ENCODE measurements around the gene ADAM19.

The ADAM19 gene

DNA sequence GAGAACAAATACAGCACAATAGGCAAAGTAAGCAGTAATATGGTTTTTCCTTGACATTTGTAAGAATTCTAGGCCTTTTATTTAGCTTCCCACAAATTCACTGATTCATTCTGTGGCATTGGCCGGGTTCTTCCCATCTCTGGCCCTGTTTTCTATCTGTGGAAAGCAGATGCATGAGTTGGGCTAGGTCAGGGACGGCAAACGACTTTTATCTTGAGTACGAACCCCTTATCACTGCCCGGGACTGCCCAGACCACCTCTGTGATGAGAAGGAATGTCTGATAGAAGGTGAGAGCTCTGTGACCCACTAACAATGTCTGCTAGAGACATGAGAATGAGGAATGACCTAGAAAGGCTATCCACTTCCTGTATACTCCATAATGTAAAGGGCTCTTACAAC is 35.4 kb upstream of the ADAM19 start:
- no peaks in the 10 kb centered on the region for H3K36me3 ChIP-seq (ENCODE audit: control insufficient read depth in 1 of 2, insufficient read depth in 2 of 2, low read length in 2 of 2)
- no peak overlapping the region for H3K27ac ChIP-seq (ENCODE audit: low read depth, low read length)
- no peak overlapping the region for H3K4me3 ChIP-seq (ENCODE audit: low read depth in 1 of 2, low read length in 2 of 2)
- H3K9me3 ChIP-seq (ENCODE audit: control insufficient read depth in 1 of 2, low read length in 2 of 2): no peaks in the 10 kb centered on the region
- H3K9ac ChIP-seq (ENCODE audit: low read depth in 1 of 2, low read length in 2 of 2): no peak overlapping the region
- peaks cover 19 to 33% of the 10 kb centered on the region in 2 donors for H3K4me1 ChIP-seq (ENCODE audit: control insufficient read depth in 1 of 2, insufficient read depth in 2 of 2, low read length in 2 of 2)
- no peaks in the 10 kb centered on the region for H3K27me3 ChIP-seq (ENCODE audit: control insufficient read depth in 1 of 2, insufficient read depth in 2 of 2, low read length in 2 of 2)

DNA sequence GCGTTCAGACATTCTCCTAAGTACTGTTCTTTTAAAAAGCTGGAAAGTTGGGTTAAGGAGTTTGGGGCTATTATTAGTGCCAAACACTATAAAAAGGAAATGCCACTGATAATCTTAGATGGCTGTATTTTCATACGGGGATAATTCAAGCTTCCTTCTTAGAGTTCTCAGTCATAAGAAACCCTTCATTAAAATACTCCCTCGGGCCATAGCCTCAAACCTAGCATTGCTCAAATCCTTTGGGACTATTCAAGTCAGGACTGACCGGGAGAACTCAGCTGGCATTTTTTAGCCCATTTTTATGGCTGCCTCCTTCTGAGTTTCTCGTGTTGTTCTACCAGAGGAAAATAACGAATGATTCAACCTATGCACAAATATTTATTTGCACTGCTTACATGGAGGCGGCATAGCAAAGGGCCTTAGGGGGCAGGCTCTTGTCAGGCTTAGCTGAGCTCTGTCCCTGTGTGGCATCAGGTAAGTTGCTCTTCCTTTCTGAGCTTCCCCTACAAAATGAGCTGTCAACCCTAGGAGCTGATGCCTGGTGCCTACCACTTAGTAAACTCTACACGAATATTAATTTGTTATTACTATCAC is 33.5 kb upstream of the ADAM19 start:
- no peaks in the 10 kb centered on the region for H3K9me3 ChIP-seq (ENCODE audit: control insufficient read depth in 1 of 2, low read length in 2 of 2)
- no peaks in the 10 kb centered on the region for H3K36me3 ChIP-seq (ENCODE audit: control insufficient read depth in 1 of 2, insufficient read depth in 2 of 2, low read length in 2 of 2)
- peaks cover 19 to 33% of the 10 kb centered on the region in 2 donors for H3K4me1 ChIP-seq (ENCODE audit: control insufficient read depth in 1 of 2, insufficient read depth in 2 of 2, low read length in 2 of 2)
- H3K27ac ChIP-seq (ENCODE audit: low read depth, low read length): no peak overlapping the region
- no peaks in the 10 kb centered on the region for H3K27me3 ChIP-seq (ENCODE audit: control insufficient read depth in 1 of 2, insufficient read depth in 2 of 2, low read length in 2 of 2)
- H3K4me3 ChIP-seq (ENCODE audit: low read depth in 1 of 2, low read length in 2 of 2): no peak overlapping the region
- no peak overlapping the region for H3K9ac ChIP-seq (ENCODE audit: low read depth in 1 of 2, low read length in 2 of 2)

DNA sequence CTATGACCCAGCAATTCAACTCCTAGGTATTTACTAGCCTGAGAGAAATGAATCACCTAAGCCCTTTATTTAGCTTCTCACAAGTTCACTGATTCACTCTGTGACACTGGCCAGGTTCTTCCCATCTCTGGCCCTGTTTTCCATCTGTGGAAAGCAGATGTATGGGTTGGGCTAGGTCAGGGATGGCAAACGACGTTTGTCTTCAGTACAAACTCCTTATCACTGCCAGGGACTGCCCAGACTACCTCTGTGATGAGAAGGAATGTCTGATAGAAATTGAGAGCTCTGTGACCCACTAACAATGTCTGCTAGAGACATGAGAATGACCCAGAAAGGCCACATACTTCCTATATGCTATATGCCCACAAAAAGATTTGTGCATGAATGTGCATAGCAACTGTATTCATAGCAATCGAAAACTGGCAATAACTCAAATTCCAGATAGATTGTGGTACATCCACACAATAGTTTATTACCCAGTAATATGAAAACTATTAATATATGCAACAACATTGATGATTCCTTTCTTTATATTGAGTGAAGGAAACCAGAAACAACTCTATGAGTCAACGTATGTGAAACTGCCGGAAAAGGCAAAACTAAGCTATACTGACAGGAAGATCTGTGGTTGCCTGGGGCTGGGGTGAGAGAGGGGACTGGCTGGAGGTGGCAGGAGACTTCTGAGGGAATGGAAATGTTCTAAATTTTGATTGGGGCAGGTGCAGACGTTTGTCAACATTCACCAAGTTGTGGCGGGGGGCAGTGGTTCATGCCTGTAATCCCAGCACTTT is 32.0 kb upstream of the ADAM19 start:
- peaks cover 10 to 30% of the 10 kb centered on the region in 2 donors for H3K4me1 ChIP-seq (ENCODE audit: control insufficient read depth in 1 of 2, insufficient read depth in 2 of 2, low read length in 2 of 2)
- H3K9me3 ChIP-seq (ENCODE audit: control insufficient read depth in 1 of 2, low read length in 2 of 2): no peaks in the 10 kb centered on the region
- no peaks in the 10 kb centered on the region for H3K36me3 ChIP-seq (ENCODE audit: control insufficient read depth in 1 of 2, insufficient read depth in 2 of 2, low read length in 2 of 2)
- H3K9ac ChIP-seq (ENCODE audit: low read depth in 1 of 2, low read length in 2 of 2): no peak overlapping the region
- H3K4me3 ChIP-seq (ENCODE audit: low read depth in 1 of 2, low read length in 2 of 2): no peak overlapping the region
- no peaks in the 10 kb centered on the region for H3K27me3 ChIP-seq (ENCODE audit: control insufficient read depth in 1 of 2, insufficient read depth in 2 of 2, low read length in 2 of 2)
- no peak overlapping the region for H3K27ac ChIP-seq (ENCODE audit: low read depth, low read length)

DNA sequence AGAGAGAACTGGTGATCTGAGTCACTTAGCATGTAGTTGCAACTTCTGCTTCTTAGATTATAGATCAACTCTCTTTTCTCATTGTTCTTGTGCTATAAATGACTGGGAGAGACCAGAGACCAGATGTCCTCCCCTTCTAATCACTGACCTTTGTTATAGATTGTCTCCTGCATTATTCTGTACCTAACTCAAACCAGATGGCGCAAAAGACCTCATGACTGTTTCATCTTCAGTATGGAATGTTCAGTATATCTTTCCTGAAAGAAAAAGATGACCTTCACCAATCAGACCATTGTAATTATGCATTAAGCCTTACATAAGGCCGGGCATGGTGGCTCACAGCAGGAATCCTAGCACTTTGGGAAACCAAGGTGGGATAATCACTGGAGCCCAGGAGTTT is 30.5 kb upstream of the ADAM19 start:
- Histone ChIP-seq H3K9me3 (ENCODE audit: control insufficient read depth in 1 of 2, low read length in 2 of 2) (no peaks in the 10 kb centered on the region), H3K36me3 (ENCODE audit: control insufficient read depth in 1 of 2, insufficient read depth in 2 of 2, low read length in 2 of 2) (no peaks in the 10 kb centered on the region), H3K4me3 (ENCODE audit: low read depth in 1 of 2, low read length in 2 of 2) (no peak overlapping the region), H3K27me3 (ENCODE audit: control insufficient read depth in 1 of 2, insufficient read depth in 2 of 2, low read length in 2 of 2) (no peaks in the 10 kb centered on the region), H3K27ac (ENCODE audit: low read depth, low read length) (no peak overlapping the region), H3K4me1 (ENCODE audit: control insufficient read depth in 1 of 2, insufficient read depth in 2 of 2, low read length in 2 of 2) (peaks cover 0 to 17% of the 10 kb centered on the region in 2 donors), H3K9ac (ENCODE audit: low read depth in 1 of 2, low read length in 2 of 2) (no peak overlapping the region)

DNA sequence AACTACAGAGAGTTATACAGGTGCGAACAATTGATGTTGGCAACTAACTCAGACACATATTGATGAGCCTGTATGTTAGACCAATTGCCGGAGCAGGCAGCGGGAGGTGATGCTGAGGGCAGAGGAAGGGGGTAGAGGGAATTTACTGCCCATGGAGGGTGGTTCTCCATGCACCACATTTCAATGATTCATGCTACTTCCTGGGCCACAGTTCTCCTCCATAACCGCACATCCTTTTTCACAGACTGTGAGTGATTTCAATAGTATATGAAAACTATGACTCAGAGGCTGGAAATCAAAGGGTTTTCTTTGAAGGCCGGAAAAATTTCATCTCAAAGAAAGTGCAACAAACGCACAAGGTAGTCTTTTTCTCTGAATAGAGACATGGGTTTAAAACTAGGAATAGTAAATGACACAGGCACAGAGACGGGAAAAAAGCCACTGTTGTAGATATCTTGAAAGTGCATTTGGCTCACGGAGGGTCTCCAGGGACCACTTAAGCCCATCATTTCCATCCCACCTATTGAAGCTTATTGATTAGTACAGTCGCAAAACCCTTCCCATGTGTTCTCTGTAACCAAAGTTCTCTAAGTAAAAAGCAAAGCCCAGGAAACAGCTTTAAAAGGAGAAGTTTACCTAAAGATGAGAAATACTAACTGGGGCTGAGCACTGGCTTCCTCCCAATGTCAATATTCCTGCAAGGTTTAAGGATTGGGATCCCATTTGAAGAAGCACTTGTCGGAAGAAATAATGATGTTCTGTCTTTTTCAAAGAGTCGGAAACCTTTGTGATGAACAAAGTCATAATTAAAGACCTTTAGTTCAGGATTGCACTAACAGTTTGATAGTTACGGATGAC is 28.0 kb upstream of the ADAM19 start:
- Histone ChIP-seq H3K9ac (ENCODE audit: low read depth in 1 of 2, low read length in 2 of 2) (no peak overlapping the region), H3K36me3 (ENCODE audit: control insufficient read depth in 1 of 2, insufficient read depth in 2 of 2, low read length in 2 of 2) (no peaks in the 10 kb centered on the region), H3K9me3 (ENCODE audit: control insufficient read depth in 1 of 2, low read length in 2 of 2) (no peaks in the 10 kb centered on the region), H3K4me1 (ENCODE audit: control insufficient read depth in 1 of 2, insufficient read depth in 2 of 2, low read length in 2 of 2) (peaks cover 0 to 10% of the 10 kb centered on the region in 2 donors), H3K4me3 (ENCODE audit: low read depth in 1 of 2, low read length in 2 of 2) (no peak overlapping the region), H3K27me3 (ENCODE audit: control insufficient read depth in 1 of 2, insufficient read depth in 2 of 2, low read length in 2 of 2) (no peaks in the 10 kb centered on the region), H3K27ac (ENCODE audit: low read depth, low read length) (no peak overlapping the region)

DNA sequence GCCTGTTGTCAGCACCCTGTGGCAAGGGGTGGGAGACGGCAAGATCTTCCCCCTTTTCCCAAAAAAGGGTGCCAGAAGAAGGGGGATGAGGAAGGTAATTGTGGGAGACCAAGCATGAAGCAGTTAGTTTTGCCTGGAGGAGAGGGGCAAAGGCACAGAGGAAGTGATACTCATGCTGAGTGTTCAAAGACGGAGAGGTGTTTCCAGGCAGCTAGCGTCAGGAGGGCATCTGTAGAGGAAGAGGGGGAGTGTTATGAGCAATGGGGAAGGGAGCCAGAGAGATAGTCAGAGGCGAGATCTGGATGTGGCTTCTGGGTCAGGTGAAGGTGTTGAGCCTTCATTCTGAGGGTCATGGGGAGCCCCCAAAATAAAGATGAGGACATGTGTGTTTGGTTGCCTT is 26.9 kb upstream of the ADAM19 start:
- Histone ChIP-seq H3K9me3 (ENCODE audit: control insufficient read depth in 1 of 2, low read length in 2 of 2) (no peaks in the 10 kb centered on the region), H3K4me1 (ENCODE audit: control insufficient read depth in 1 of 2, insufficient read depth in 2 of 2, low read length in 2 of 2) (peaks cover 0 to 7% of the 10 kb centered on the region in 2 donors), H3K27me3 (ENCODE audit: control insufficient read depth in 1 of 2, insufficient read depth in 2 of 2, low read length in 2 of 2) (no peaks in the 10 kb centered on the region), H3K9ac (ENCODE audit: low read depth in 1 of 2, low read length in 2 of 2) (no peak overlapping the region), H3K36me3 (ENCODE audit: control insufficient read depth in 1 of 2, insufficient read depth in 2 of 2, low read length in 2 of 2) (no peaks in the 10 kb centered on the region), H3K27ac (ENCODE audit: low read depth, low read length) (no peak overlapping the region), H3K4me3 (ENCODE audit: low read depth in 1 of 2, low read length in 2 of 2) (no peak overlapping the region)

DNA sequence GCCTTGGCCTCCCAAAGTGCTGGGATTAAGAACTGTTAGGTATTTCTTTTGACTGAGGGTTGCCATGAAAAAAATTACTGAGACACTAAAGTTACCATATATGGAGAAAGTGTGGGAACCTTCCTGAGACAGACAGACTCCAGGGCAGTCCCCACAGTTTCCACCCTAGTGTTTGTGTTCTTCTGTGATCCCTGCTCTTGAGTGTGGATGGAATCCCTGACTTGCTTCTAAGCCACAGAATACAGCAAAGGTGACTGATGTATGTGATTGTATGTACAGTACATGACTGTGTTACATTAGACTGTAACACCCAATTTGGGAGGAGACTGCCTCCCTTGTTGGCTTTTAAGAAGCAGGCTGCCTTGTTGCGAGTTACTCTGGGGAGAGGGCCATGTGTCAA is 24.7 kb upstream of the ADAM19 start:
- Histone ChIP-seq H3K4me1 (ENCODE audit: control insufficient read depth in 1 of 2, insufficient read depth in 2 of 2, low read length in 2 of 2) (peaks cover 3 to 4% of the 10 kb centered on the region in 2 donors), H3K9ac (ENCODE audit: low read depth in 1 of 2, low read length in 2 of 2) (no peak overlapping the region), H3K4me3 (ENCODE audit: low read depth in 1 of 2, low read length in 2 of 2) (no peak overlapping the region), H3K9me3 (ENCODE audit: control insufficient read depth in 1 of 2, low read length in 2 of 2) (no peaks in the 10 kb centered on the region), H3K27ac (ENCODE audit: low read depth, low read length) (no peak overlapping the region), H3K27me3 (ENCODE audit: control insufficient read depth in 1 of 2, insufficient read depth in 2 of 2, low read length in 2 of 2) (no peaks in the 10 kb centered on the region), H3K36me3 (ENCODE audit: control insufficient read depth in 1 of 2, insufficient read depth in 2 of 2, low read length in 2 of 2) (no peaks in the 10 kb centered on the region)

DNA sequence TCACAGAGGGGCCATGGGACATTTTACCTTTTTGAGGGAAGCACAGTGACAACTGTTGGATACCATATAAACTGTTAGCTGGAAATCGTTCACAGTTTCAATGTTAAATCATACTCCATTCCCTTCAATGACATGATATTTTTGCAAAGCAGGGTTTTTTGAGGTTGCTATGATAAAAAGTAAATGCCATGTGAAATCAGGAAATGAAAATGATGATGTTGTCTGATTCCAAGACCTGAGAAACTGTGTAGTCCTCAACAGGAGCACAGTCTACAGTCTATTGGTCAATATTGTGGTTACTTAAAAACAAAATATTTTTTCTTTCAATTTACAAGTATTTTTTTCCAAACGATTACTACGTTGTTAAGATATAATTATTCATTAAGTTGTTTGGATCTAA is 24.0 kb upstream of the ADAM19 start:
- Histone ChIP-seq H3K27me3 (ENCODE audit: control insufficient read depth in 1 of 2, insufficient read depth in 2 of 2, low read length in 2 of 2) (no peaks in the 10 kb centered on the region), H3K27ac (ENCODE audit: low read depth, low read length) (no peak overlapping the region), H3K4me3 (ENCODE audit: low read depth in 1 of 2, low read length in 2 of 2) (no peak overlapping the region), H3K36me3 (ENCODE audit: control insufficient read depth in 1 of 2, insufficient read depth in 2 of 2, low read length in 2 of 2) (no peaks in the 10 kb centered on the region), H3K4me1 (ENCODE audit: control insufficient read depth in 1 of 2, insufficient read depth in 2 of 2, low read length in 2 of 2) (peaks cover 4 to 9% of the 10 kb centered on the region in 2 donors), H3K9me3 (ENCODE audit: control insufficient read depth in 1 of 2, low read length in 2 of 2) (no peaks in the 10 kb centered on the region), H3K9ac (ENCODE audit: low read depth in 1 of 2, low read length in 2 of 2) (no peak overlapping the region)

DNA sequence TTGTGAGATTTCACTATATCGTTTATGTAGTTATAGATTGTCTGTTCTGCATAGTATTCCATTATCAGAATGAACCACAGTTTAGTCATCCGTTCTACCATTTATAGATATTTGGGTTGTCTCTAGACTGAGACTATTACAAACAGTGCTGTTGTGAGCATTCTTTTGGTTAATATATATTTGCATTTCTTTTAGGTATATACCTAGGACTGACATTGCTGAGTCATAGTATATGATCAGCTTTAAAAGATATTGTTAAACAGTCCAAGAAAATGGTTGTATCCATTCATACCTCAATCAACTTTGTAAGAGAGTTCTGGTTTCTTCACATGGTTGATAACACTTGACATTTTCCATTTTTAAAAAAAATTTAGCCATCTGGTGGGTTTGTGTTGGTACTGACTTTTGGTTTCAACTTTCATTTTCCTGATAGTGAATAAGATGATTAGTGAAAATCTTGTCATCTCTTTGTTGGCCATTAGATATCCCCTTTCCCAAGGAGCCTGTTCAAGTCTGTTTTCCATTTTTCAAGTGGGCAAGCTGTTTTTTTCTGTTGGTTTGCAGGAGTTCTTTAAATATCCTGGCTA is 22.9 kb upstream of the ADAM19 start:
- Histone ChIP-seq H3K27me3 (ENCODE audit: control insufficient read depth in 1 of 2, insufficient read depth in 2 of 2, low read length in 2 of 2) (no peaks in the 10 kb centered on the region), H3K9me3 (ENCODE audit: control insufficient read depth in 1 of 2, low read length in 2 of 2) (no peaks in the 10 kb centered on the region), H3K27ac (ENCODE audit: low read depth, low read length) (no peak overlapping the region), H3K9ac (ENCODE audit: low read depth in 1 of 2, low read length in 2 of 2) (no peak overlapping the region), H3K36me3 (ENCODE audit: control insufficient read depth in 1 of 2, insufficient read depth in 2 of 2, low read length in 2 of 2) (no peaks in the 10 kb centered on the region), H3K4me1 (ENCODE audit: control insufficient read depth in 1 of 2, insufficient read depth in 2 of 2, low read length in 2 of 2) (peaks cover 4 to 15% of the 10 kb centered on the region in 2 donors), H3K4me3 (ENCODE audit: low read depth in 1 of 2, low read length in 2 of 2) (no peak overlapping the region)

DNA sequence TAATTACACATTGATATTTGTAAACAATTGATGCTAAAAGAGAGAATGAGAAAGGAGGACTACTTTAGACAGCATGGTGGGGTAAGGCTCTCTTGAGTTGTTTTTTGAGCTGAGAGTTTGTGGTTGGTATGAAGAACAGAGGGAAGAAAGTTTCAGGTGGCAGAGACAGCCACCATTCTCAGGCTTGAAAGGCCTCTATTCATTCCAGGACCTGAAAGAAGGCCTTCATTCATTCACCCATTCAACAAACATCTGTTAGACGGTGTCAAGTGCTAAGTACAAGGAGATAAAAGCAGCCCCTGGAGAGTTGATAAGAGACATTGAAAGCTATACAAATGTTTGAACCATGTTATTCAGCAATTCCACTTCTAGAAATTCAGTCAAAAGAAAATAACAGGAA is 21.7 kb upstream of the ADAM19 start:
- Histone ChIP-seq H3K27me3 (ENCODE audit: control insufficient read depth in 1 of 2, insufficient read depth in 2 of 2, low read length in 2 of 2) (no peaks in the 10 kb centered on the region), H3K36me3 (ENCODE audit: control insufficient read depth in 1 of 2, insufficient read depth in 2 of 2, low read length in 2 of 2) (no peaks in the 10 kb centered on the region), H3K27ac (ENCODE audit: low read depth, low read length) (no peak overlapping the region), H3K4me3 (ENCODE audit: low read depth in 1 of 2, low read length in 2 of 2) (no peak overlapping the region), H3K4me1 (ENCODE audit: control insufficient read depth in 1 of 2, insufficient read depth in 2 of 2, low read length in 2 of 2) (peaks cover 6 to 22% of the 10 kb centered on the region in 2 donors), H3K9me3 (ENCODE audit: control insufficient read depth in 1 of 2, low read length in 2 of 2) (no peaks in the 10 kb centered on the region), H3K9ac (ENCODE audit: low read depth in 1 of 2, low read length in 2 of 2) (no peak overlapping the region)
